ENCODE results near the gene PROCA1.
"Not testable (repeated sequence)": the region's sequence is repeated elsewhere in the genome, so short reads cannot be mapped to it uniquely, and the experiment has no call there.

Gene PROCA1

GRCh38 chr17:28722417-28723158, 10.9 kb upstream of the PROCA1 start:
- no peaks in the 10 kb centered on the region for H3K27me3 ChIP-seq (ENCODE audit: insufficient read depth, low read depth, severe bottlenecking)
- DNase-seq: no peak
- no peaks in the 10 kb centered on the region for H3K9me3 ChIP-seq (ENCODE audit: severe bottlenecking)
- peak overlapping the region; percentile 46 for H3K27ac ChIP-seq
- H3K36me3 ChIP-seq: peaks cover 61% of the 10 kb centered on the region
- TF ChIP-seq CTCF (IDR thresholded peaks at IDR 0.05; ENCODE audit: low read depth, low read length): no peak
- no peak overlapping the region for H3K4me3 ChIP-seq (ENCODE audit: low read depth, low read length)

- not testable (repeated sequence) for DNase-seq; H3K27me3 ChIP-seq (ENCODE audit: insufficient read depth, low read depth, severe bottlenecking); H3K9me3 ChIP-seq (ENCODE audit: severe bottlenecking)
- Histone ChIP-seq H3K36me3 (peaks cover 61% of the 10 kb centered on the region), H3K4me3 (ENCODE audit: low read depth, low read length) (peak overlapping the region; percentile 96), H3K27ac (peak overlapping the region; percentile 96)
These were observed 9.3 kb upstream of the PROCA1 start for GRCh38 chr17:28720997-28721329.

- Histone ChIP-seq H3K27me3 (ENCODE audit: insufficient read depth, low read depth, severe bottlenecking) (no peaks in the 10 kb centered on the region), H3K9me3 (ENCODE audit: severe bottlenecking) (no peaks in the 10 kb centered on the region), H3K36me3 (peaks cover 56% of the 10 kb centered on the region), H3K4me3 (ENCODE audit: low read depth, low read length) (peak overlapping the region; percentile 96), H3K27ac (peak overlapping the region; percentile 96)
- no peak for DNase-seq
- TF ChIP-seq CTCF (IDR thresholded peaks at IDR 0.05; ENCODE audit: low read depth, low read length): no peak
These were observed 8.7 kb upstream of the PROCA1 start for GRCh38 chr17:28720247-28720996.

- Histone ChIP-seq H3K9me3 (ENCODE audit: severe bottlenecking) (no peaks in the 10 kb centered on the region), H3K4me3 (ENCODE audit: low read depth, low read length) (peak overlapping the region; percentile 96), H3K27me3 (ENCODE audit: insufficient read depth, low read depth, severe bottlenecking) (no peaks in the 10 kb centered on the region), H3K27ac (peak overlapping the region; percentile 96), H3K36me3 (peaks cover 42% of the 10 kb centered on the region)
- no peak for DNase-seq
- no peak for TF ChIP-seq CTCF (IDR thresholded peaks at IDR 0.05; ENCODE audit: low read depth, low read length)
These were observed 7.3 kb upstream of the PROCA1 start for GRCh38 chr17:28719021-28719433.

GRCh38 chr17:28718333-28719020, 6.8 kb upstream of the PROCA1 start:
- no peak overlapping the region for H3K4me3 ChIP-seq (ENCODE audit: low read depth, low read length)
- peak overlapping the region; percentile 96 for H3K27ac ChIP-seq
- peaks cover 36% of the 10 kb centered on the region for H3K36me3 ChIP-seq
- DNase-seq: no peak
- H3K27me3 ChIP-seq (ENCODE audit: insufficient read depth, low read depth, severe bottlenecking): no peaks in the 10 kb centered on the region
- no peak for TF ChIP-seq CTCF (IDR thresholded peaks at IDR 0.05; ENCODE audit: low read depth, low read length)
- no peaks in the 10 kb centered on the region for H3K9me3 ChIP-seq (ENCODE audit: severe bottlenecking)

All from WERI-Rb-1 (cell line).